NCI-H748 (cell line): ENCODE data around the gene CCT5.
A peak's percentile ranks its signal among the peaks of the same experiment; 100 is the strongest.

Experiments used
- DNase-seq: peaks from one replicate; lab custom pipeline; 2025; ENCODE audit not compliant: unreplicated experiment; lab: John Stamatoyannopoulos, UW

CCT5 gene

GRCh38 chr5:10249948-10250805 lies at the start of gene CCT5:
Gene CCT5, plus strand, starts transcription at chr5:10250280. Its CDS starts 61 bp downstream, at chr5:10250341.
- peak; percentile 100 for DNase-seq

DNA sequence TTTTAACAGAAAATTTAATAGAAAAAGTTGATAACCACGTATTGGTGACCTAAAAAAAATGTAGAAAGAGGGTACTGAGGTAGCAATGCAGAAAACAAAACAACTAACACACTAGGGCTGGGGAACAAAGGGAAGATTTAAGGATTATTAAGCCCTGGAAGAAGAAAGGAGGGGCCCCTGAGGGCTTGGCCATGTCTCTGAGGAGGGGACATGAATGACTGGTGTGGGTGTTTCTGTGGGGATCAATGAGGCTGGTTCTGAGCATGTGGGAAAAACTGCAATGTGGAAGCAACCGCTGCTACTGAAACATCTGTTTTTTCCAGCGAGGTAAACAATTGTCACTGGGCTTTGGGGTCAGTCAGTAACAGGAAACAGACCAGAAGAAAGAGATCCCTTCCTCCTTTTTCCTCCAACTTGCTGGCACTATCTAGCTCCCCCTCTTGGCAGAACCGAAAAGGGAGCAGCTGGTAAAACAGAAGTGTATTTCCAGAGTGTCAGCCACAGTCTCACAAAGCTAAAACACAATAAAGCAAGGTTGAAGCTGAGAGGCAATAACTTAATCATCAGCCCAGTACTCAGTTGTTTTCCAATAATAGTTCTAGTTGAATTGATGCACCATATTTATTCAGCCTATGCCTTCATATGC lies 48.7 kb upstream of the CCT5 start:
- peak; percentile 68 for DNase-seq

DNA sequence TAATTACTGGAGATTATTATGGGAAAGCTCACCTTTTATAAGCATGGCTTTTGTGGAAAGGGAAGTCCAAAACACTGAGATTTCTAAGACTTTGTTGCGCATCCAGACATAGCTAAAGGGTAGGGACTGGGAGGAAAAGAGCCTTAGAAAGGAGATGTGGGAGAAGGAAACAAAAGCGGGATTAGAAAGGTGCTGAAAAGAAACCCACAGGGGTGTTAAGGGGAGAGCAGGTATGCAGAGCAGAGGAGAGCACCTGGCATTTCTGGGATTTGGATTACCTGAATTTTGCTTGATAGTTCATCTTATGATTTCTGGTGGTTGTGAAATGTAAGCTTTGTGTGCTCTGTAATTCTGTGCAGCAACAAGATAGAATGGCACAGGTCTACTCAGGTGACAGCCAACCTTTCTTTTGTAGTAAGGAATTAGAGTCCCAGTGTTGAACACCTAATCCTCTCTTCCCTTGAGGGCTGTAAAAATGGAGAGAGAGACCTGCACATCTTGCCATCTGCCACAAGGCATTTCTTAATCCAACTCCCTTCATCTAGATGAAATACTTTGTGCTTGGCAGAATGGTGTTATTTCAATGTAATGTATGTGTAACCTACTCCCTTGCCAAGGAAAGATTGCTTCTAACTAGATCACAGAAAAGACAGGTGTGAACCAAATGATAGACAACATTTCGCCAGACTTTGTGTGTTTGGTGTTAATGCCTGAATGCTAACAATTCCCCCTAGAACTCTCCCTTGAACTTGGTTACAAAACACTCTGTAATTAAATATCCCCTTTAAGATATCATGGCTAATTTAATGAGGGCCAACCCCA lies 47.8 kb upstream of the CCT5 start:
- no peak for DNase-seq

GRCh38 chr5:10209004-10209403 lies 41.1 kb upstream of the CCT5 start:
- no peak for DNase-seq

GRCh38 chr5:10213316-10213715 lies 36.8 kb upstream of the CCT5 start:
- no peak for DNase-seq

DNA sequence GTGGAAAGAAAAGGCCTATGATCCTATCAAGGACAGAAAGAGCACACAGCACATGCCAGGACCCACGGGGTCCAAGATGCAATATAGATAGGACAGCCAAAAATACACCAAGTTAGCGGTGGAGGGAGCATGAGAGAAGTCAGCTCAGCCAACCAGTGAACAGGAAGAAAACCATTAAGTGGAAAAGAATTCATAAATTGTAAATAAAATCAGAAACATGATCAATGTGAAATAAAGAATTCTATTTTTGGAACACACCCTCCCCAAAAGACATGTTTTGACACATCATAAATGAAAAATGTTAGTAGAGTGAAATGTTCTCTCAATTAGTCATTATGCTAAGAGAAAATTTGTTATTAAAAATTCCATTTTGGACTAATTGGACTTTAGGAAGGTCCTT lies 36.0 kb upstream of the CCT5 start:
- no peak for DNase-seq

- no peak for DNase-seq
These were observed 34.7 kb upstream of the CCT5 start for GRCh38 chr5:10215366-10215765.

GRCh38 chr5:10216107-10216506 lies 34.0 kb upstream of the CCT5 start:
- DNase-seq, result no peak

GRCh38 chr5:10218658-10219057 lies 31.4 kb upstream of the CCT5 start:
- no peak for DNase-seq

DNA sequence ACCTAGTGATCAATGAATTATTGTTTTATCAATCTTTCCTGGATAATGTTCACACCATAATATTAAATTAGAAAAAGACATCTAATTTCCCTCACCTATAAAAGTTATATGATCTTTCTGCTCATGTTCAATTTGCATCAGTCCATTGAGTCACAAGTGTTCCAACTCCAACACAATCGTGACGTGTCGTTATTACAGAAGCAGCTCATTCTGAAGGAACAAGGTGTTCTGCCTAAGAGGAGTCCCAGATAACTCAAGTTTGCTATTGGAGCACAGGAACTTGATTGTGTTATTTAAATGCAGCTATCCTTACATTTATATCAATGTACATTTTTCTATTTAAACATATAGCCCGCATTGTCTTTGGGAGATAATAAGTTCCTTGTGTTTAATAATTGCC lies 31.0 kb upstream of the CCT5 start:
- DNase-seq, result no peak

DNA sequence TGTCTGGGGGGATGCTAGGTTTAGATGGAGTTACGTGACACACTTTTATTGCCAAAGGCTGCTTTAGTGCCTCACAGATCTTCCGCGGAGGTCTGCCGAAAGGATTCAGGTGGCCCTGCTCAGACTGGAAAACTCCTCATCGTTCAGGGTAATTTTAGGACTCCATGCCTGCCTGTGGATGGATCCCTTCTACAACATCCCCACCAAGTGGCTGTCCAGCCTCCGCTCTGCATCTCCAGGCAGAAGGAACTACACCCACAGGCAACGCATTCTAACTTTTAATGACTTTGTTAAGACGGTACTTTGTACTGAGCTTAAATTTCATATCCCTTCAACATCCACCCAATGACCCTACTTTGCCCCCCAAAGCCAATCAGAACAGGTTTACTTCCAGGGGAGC lies 29.8 kb upstream of the CCT5 start:
- peak; percentile 33 for DNase-seq

DNA sequence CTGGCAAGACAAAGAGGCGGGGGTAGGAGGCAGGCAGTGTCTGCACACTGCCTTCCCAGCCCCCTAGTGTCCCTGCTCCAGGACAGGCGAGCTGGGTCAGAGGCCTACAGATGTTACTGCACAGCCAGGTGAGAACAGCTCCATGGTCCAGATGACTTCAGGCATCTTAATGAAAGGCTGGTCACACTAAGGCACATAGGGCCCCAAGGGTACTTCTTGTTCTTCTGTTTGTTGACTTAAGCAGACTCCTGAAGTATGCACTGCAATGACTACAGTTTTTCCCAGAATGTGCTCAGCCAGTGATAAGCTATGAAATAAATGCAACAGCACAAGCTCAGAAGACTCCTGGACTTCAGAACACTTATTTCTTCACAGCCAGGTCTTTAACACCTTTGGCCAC lies 27.8 kb upstream of the CCT5 start:
- no peak for DNase-seq

DNA sequence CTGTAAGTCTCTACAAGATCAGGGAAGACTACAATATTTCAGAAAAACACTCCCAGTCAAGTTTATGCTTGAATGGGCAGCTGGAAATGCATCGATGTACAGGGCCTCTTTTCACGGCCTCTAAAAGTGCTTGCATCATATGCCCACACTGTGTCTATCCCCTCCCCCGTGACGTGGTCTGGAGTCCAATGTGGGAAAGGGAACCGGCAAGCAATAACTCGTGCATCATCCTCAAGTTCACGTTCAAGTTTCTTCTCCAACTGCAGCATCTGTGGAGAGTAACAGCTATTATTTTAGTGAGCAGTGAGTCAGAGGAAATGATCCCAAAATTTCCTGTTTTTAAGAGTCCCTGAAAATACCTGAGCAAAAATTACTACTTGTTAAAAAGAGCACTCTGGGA lies 22.7 kb upstream of the CCT5 start:
- no peak for DNase-seq

DNA sequence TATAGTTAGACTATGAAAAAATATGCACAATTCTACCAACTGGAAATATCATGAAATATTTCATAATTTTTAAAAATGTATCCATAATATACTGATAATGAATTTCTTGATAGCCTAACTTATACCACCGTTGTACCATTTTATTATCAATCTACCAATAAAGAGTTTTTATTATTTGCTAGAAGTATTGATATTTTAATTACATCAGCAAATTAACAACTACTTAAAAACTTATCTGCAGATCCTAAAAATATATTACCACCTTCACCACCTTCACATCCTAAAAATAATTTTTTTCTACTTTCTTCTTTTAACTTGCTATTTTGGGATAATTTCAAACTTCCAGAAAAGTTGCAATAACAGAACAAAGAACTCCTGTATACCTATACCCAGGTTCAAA lies 21.8 kb upstream of the CCT5 start:
- no peak for DNase-seq

- peak; percentile 30 for DNase-seq
These were observed 20.6 kb upstream of the CCT5 start for GRCh38 chr5:10229306-10230048.

- no peak for DNase-seq
These were observed 17.7 kb upstream of the CCT5 start for GRCh38 chr5:10232386-10232785.

GRCh38 chr5:10233011-10233410 lies 17.1 kb upstream of the CCT5 start:
- DNase-seq, result no peak

DNA sequence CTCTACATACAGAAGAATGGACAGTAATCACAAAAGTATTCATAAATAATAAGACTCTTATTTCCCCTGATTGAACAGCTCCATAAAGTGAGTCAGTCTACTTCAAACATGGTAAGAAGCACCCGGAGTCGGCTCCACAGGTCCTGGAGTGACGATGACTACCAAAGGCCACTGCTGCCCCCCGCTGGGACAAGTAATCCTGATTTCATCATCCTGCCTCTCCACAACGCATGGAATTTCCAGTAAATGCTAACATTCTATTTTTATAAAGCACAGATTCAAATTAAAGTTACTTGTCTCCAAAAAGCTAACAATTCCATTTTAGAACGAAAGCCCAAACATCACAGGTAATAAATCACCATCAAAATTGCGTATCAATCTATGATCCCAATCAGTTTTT lies 16.6 kb upstream of the CCT5 start:
- DNase-seq, result peak; percentile 54

DNA sequence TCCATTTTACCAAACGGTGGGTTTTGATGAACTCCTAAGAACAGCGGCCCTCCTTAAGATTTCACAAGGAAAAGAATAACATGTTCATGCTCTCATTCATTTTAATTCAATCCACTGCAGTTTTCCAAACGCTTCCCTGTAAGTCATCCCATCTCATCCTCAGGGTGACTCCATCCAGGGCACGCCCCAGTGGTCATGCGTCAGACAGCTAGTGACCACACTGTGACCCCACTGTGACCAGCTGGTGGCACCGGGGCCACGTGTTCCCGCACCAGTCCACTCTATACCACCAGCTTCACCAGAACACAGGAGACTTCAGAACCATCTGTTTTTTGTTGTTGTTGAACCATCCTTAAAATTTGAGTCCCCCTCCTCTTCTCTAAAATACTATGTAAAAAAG lies 14.7 kb upstream of the CCT5 start:
- no peak for DNase-seq

DNA sequence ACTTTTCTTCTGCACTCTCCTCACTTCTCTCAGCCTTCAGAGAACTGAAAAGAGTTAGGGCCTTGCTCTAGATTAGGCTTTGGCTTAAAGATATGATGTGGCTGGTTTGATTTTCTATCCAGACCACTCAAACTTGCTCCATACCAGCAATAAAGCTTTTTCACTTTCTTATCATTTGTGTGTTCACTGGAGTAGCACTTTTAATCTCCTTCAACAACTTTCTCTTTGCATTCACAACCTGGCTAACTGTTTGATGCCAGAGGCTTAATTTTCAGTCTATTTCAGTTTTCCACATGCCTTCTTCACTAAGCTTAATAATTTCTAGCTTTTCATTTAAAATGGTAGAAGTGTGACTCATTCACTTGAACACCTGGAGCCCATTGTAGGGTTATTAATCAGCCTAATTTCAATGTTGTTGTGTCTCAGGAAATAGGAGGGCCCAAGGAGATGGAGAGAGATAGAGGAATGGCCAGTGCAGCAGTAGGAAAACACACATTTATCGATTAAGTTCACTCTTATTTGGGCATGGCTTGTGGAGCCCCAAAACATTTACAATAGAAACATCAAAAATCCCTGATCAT lies 6.3 kb upstream of the CCT5 start:
- DNase-seq, result no peak
